GM12878 (cell line): ENCODE results near the gene TDRD3.

ENCODE experiments used
- CREM ChIP-seq: IDR thresholded peaks from 2 replicates; pipeline ENCODE4 v1.6.1; 2014; ENCODE audit warnings: antibody characterized with exemption, low read depth
- CTCF ChIP-seq, 3 experiments: IDR thresholded peaks in 2 of 3; conservative IDR thresholded peaks in 1 of 3; 2 replicates each; pipeline ENCODE4 v1.5.1; 2011; ENCODE audit warnings: low read depth in 3 of 3, low read length in 3 of 3, mild to moderate bottlenecking in 3 of 3, control low read depth in 2 of 3, moderate library complexity in 2 of 3, inconsistent platforms in 1 of 3, mixed read lengths in 1 of 3; ENCODE audit not compliant: control insufficient read depth in 2 of 3, insufficient read depth in 1 of 3; ENCODE audit errors: extremely low read depth in 1 of 3
- EZH2 ChIP-seq: IDR thresholded peaks from 2 replicates; pipeline ENCODE4 v1.6.1; 2012; ENCODE audit warnings: low read depth, mild to moderate bottlenecking, control low read depth, inconsistent platforms, low read length, borderline replicate concordance; ENCODE audit not compliant: control insufficient read depth
- FOXM1 ChIP-seq: IDR thresholded peaks from 2 replicates; pipeline ENCODE4 v1.6.1; 2012; ENCODE audit warnings: low read depth, mild to moderate bottlenecking, inconsistent platforms, low read length, moderate library complexity
- POLR2A ChIP-seq: IDR thresholded peaks from 2 replicates; pipeline ENCODE4 v1.6.1; 2011; ENCODE audit warnings: low read depth, mild to moderate bottlenecking, low read length
- RCOR1 ChIP-seq: conservative IDR thresholded peaks from 2 replicates; pipeline ENCODE4 v1.6.1; 2012; ENCODE audit warnings: low read depth, low read length, improper control_type of control experiment
- STAT3 ChIP-seq: IDR thresholded peaks from 2 replicates; pipeline ENCODE4 v1.6.1; 2011; ENCODE audit warnings: low read depth, low read length, improper control_type of control experiment
- USF2 ChIP-seq: IDR thresholded peaks from 2 replicates; pipeline ENCODE4 v1.6.1; 2011; ENCODE audit warnings: low read depth, low read length, improper control_type of control experiment, borderline replicate concordance
- ZBTB40 ChIP-seq: fragments of 450-650 bp; IDR thresholded peaks from 2 replicates; pipeline ENCODE4 v1.6.1; 2016; ENCODE audit warnings: mild to moderate bottlenecking, moderate library complexity, borderline replicate concordance
- ZNF274 ChIP-seq: IDR thresholded peaks from one replicate; pipeline ENCODE4 v1.8.0; 2011; ENCODE audit not compliant: insufficient read length, insufficient read depth

- TF ChIP-seq EZH2 (no peak), ZNF274 (no peak), POLR2A (no peak), CTCF (IDR thresholded peaks at IDR 0.05 in 2 of 3, conservative IDR thresholded peaks at IDR 0.05 in 1 of 3; ENCODE audit: control insufficient read depth in 2 of 3, extremely low read depth in 1 of 3, insufficient read depth in 1 of 3, low read depth in 3 of 3, low read length in 3 of 3) (no peak), FOXM1 (no peak), STAT3 (no peak), USF2 (no peak), RCOR1 (no peak), CREM (no peak), ZBTB40 (no peak)
Measured at GRCh38 chr13:60572855-60573254, 175.8 kb downstream of the TDRD3 start.
